Body of pancreas (tissue), 4 donors: ENCODE results near the gene ERC2.

Experiments used
- CTCF ChIP-seq, 7 experiments: fragments of 450-650 bp in 4 of 7; fragments of 200-600 bp in 3 of 7; sonication (generic) in 3 of 7; IDR thresholded peaks; one replicate each; pipeline ENCODE4 v1.5.1; 2016 to 2019; ENCODE audit warnings: antibody characterized with exemption in 7 of 7
- POLR2A ChIP-seq, 3 donors: fragments of 450-650 bp; IDR thresholded peaks; one replicate each; pipeline ENCODE4 v1.6.1; 2016; ENCODE audit warnings: antibody characterized with exemption in 3 of 3, mild to moderate bottlenecking in 2 of 3

GRCh38 chr3:56494679-56495322 is 26.5 kb upstream of the ERC2 start:
- TF ChIP-seq CTCF (IDR thresholded peaks at IDR 0.05) (peak; percentile 86 to 97 (median 95)), POLR2A (IDR thresholded peaks at IDR 0.05) (no peak)
